ENCODE results near the gene LYRM4.

Gene LYRM4

GRCh38 chr6:5158180-5158579 is 102.6 kb downstream of the LYRM4 start:
- Histone ChIP-seq H3K4me3 (ENCODE audit: low read depth, low read length, poor library complexity, severe bottlenecking) (no peak overlapping the region), H3F3A (ENCODE audit: insufficient read depth, low read length) (no peaks in the 10 kb centered on the region), H4K20me1 (ENCODE audit: insufficient read depth, low read length) (no peaks in the 10 kb centered on the region), H3K9ac (ENCODE audit: low read length) (no peak overlapping the region), H3K27ac (ENCODE audit: low read depth, low read length, poor library complexity, severe bottlenecking) (no peak overlapping the region), H3K36me3 (ENCODE audit: insufficient read depth, low read length) (no peaks in the 10 kb centered on the region), H3K9me2 (ENCODE audit: low read depth, low read length) (no peaks in the 10 kb centered on the region), H2AFZ (ENCODE audit: low read length) (no peak overlapping the region), H3K27me3 (ENCODE audit: insufficient read depth, low read length) (no peaks in the 10 kb centered on the region), H3K4me1 (ENCODE audit: insufficient read depth, low read length, severe bottlenecking) (peaks cover 9% of the 10 kb centered on the region), H3K4me2 (ENCODE audit: low read length) (no peak overlapping the region), H3K79me2 (ENCODE audit: insufficient read depth, low read length) (no peaks in the 10 kb centered on the region), H3K9me3 (ENCODE audit: low read length) (no peaks in the 10 kb centered on the region)
- TF ChIP-seq EZH2 (IDR thresholded peaks at IDR 0.05; ENCODE audit: borderline replicate concordance, low read length) (no peak), CTCF (IDR thresholded peaks at IDR 0.05; ENCODE audit: low read length) (no peak)

- Histone ChIP-seq H3K9me3 (ENCODE audit: low read length) (no peaks in the 10 kb centered on the region), H2AFZ (ENCODE audit: low read length) (no peak overlapping the region), H3K27me3 (ENCODE audit: insufficient read depth, low read length) (no peaks in the 10 kb centered on the region), H3K9me2 (ENCODE audit: low read depth, low read length) (no peaks in the 10 kb centered on the region), H4K20me1 (ENCODE audit: insufficient read depth, low read length) (no peaks in the 10 kb centered on the region), H3K4me1 (ENCODE audit: insufficient read depth, low read length, severe bottlenecking) (peaks cover 9% of the 10 kb centered on the region), H3K9ac (ENCODE audit: low read length) (no peak overlapping the region), H3K4me3 (ENCODE audit: low read depth, low read length, poor library complexity, severe bottlenecking) (no peak overlapping the region), H3K36me3 (ENCODE audit: insufficient read depth, low read length) (no peaks in the 10 kb centered on the region), H3F3A (ENCODE audit: insufficient read depth, low read length) (no peaks in the 10 kb centered on the region), H3K27ac (ENCODE audit: low read depth, low read length, poor library complexity, severe bottlenecking) (no peak overlapping the region), H3K4me2 (ENCODE audit: low read length) (no peak overlapping the region), H3K79me2 (ENCODE audit: insufficient read depth, low read length) (no peaks in the 10 kb centered on the region)
- TF ChIP-seq EZH2 (IDR thresholded peaks at IDR 0.05; ENCODE audit: borderline replicate concordance, low read length) (no peak), CTCF (IDR thresholded peaks at IDR 0.05; ENCODE audit: low read length) (no peak)
Observed at GRCh38 chr6:5157621-5158138, 103.1 kb downstream of the LYRM4 start.

GRCh38 chr6:5156627-5157026 is 104.1 kb downstream of the LYRM4 start:
- Histone ChIP-seq H3K9ac (ENCODE audit: low read length) (no peak overlapping the region), H3K4me1 (ENCODE audit: insufficient read depth, low read length, severe bottlenecking) (no peaks in the 10 kb centered on the region), H3K36me3 (ENCODE audit: insufficient read depth, low read length) (no peaks in the 10 kb centered on the region), H2AFZ (ENCODE audit: low read length) (no peak overlapping the region), H3K27ac (ENCODE audit: low read depth, low read length, poor library complexity, severe bottlenecking) (no peak overlapping the region), H3F3A (ENCODE audit: insufficient read depth, low read length) (no peaks in the 10 kb centered on the region), H3K4me3 (ENCODE audit: low read depth, low read length, poor library complexity, severe bottlenecking) (no peak overlapping the region), H4K20me1 (ENCODE audit: insufficient read depth, low read length) (no peaks in the 10 kb centered on the region), H3K9me3 (ENCODE audit: low read length) (no peaks in the 10 kb centered on the region), H3K79me2 (ENCODE audit: insufficient read depth, low read length) (no peaks in the 10 kb centered on the region), H3K9me2 (ENCODE audit: low read depth, low read length) (no peaks in the 10 kb centered on the region), H3K27me3 (ENCODE audit: insufficient read depth, low read length) (no peaks in the 10 kb centered on the region), H3K4me2 (ENCODE audit: low read length) (no peak overlapping the region)
- TF ChIP-seq CTCF (IDR thresholded peaks at IDR 0.05; ENCODE audit: low read length) (no peak), EZH2 (IDR thresholded peaks at IDR 0.05; ENCODE audit: borderline replicate concordance, low read length) (no peak)

Data from OCI-LY1 (cell line).